Heart left ventricle (tissue), 13 donors: Measurements from ENCODE around the gene PDZD7.

Source experiments
- POLR2A ChIP-seq, 2 donors: fragments of 450-650 bp; IDR thresholded peaks; one replicate each; pipeline ENCODE4 v1.6.1; 2017; ENCODE audit warnings: antibody characterized with exemption in 2 of 2, mild to moderate bottlenecking in 2 of 2, moderate library complexity in 2 of 2
- TF ChIP-seq, protein P1 (sequence below), 12 donors: fragments of 200-600 bp; sonication (generic) in 4 of 12; IDR thresholded peaks; one replicate each; pipeline versions ENCODE4 v1.5.0 to v1.8.0; 2018 to 2022; ENCODE audit warnings: antibody characterized with exemption in 12 of 12, mild to moderate bottlenecking in 5 of 12
- donor health status: ischemic (EF 13 %, LVEDD 7.1; RV severe dilation, severe dysfunction).
- donor health status: DM: no; HTN: yes; CAD: no.
- donor health status: DM: no; HTN: no; CAD: no.
- donor health status: ischemic (EF 25% LVEDD 6.9; RV normal size, moderate dysfunction).
- donor health status: ischemic (EF 25% LVEDD 5.7; RV mildly dilated, moderate dysfunction).
- donor health status: ischemic (EF 35%, LVEDD 5.7; RV mildly dilated, moderate dysfunction).
- donor health status: nonischemic (EF 11% LVEDD 7.7; RV severe dilation, severe dysfunction).
- donor health status: DM: yes; HTN: yes; CAD: no.
- donor health status: PGD.
- donor health status: ischemic (EF 29% LVEDD 5.4; RV normal size, mild dysfunction).
- donor health status: nonischemic (EF 23%, LVEDD 6.1; RV moderate dilation, normal function).

DNA sequence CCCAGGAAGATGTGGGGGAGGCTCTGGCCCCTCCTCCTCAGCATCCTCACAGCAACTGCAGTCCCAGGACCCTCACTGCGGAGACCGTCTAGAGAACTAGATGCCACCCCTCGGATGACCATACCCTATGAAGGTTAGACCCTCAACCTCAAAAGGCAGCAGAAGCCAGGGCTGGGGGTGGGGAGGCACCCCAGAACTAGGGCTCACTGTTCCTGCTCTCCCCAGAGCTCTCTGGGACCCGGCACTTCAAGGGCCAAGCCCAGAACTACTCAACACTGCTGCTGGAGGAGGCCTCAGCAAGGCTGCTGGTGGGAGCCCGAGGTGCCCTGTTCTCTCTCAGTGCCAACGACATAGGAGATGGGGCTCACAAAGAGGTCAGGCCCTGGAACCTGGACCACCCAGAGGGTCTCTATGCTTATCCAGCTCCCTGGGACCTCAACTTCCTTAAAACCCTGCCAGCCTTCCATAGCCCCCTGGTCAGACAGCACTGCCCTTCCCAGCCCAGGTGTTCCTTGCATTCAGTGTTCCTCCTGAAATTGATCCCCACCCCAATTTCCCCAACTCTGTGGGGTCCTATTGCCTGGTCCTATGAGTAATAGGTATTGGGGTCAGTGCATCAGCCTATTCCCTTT lies 57.9 kb downstream of the PDZD7 start:
- TF ChIP-seq POLR2A (IDR thresholded peaks at IDR 0.05), result no peak
- TF ChIP-seq, protein P1, sequence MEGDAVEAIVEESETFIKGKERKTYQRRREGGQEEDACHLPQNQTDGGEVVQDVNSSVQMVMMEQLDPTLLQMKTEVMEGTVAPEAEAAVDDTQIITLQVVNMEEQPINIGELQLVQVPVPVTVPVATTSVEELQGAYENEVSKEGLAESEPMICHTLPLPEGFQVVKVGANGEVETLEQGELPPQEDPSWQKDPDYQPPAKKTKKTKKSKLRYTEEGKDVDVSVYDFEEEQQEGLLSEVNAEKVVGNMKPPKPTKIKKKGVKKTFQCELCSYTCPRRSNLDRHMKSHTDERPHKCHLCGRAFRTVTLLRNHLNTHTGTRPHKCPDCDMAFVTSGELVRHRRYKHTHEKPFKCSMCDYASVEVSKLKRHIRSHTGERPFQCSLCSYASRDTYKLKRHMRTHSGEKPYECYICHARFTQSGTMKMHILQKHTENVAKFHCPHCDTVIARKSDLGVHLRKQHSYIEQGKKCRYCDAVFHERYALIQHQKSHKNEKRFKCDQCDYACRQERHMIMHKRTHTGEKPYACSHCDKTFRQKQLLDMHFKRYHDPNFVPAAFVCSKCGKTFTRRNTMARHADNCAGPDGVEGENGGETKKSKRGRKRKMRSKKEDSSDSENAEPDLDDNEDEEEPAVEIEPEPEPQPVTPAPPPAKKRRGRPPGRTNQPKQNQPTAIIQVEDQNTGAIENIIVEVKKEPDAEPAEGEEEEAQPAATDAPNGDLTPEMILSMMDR (IDR thresholded peaks at IDR 0.05), result no peak
